Keratinocyte (primary cell): ENCODE results near the gene PLCB3.

ENCODE experiments used
- CTCF ChIP-seq, 3 experiments: IDR thresholded peaks in 1 of 3; conservative IDR thresholded peaks in 1 of 3; optimal IDR thresholded peaks in 1 of 3; 2 replicates in 2 of 3; 3 replicates in 1 of 3; pipeline versions ENCODE3 to v1.5.1; 2011; ENCODE audit warnings: low read length in 3 of 3, mild to moderate bottlenecking in 3 of 3, moderate library complexity in 2 of 3, control low read depth in 1 of 3, inconsistent platforms in 1 of 3; ENCODE audit not compliant: insufficient read depth in 2 of 3; ENCODE audit errors: extremely low read depth in 1 of 3
- EZH2 ChIP-seq: IDR thresholded peaks from one replicate; pipeline ENCODE4 v1.6.1; 2012; ENCODE audit warnings: inconsistent platforms, mild to moderate bottlenecking, low read length, moderate library complexity

- TF ChIP-seq CTCF (optimal IDR thresholded peaks at IDR 0.05 in 1 of 3, IDR thresholded peaks at IDR 0.05 in 1 of 3, conservative IDR thresholded peaks at IDR 0.05 in 1 of 3; ENCODE audit: extremely low read depth in 1 of 3, insufficient read depth in 2 of 3, low read length in 3 of 3): no peak
- TF ChIP-seq EZH2: no peak
These were observed 3.0 kb downstream of the PLCB3 start for GRCh38 chr11:64254326-64254725.
